HEK293T (cell line): Measurements from ENCODE around the gene MICALL2.
A peak's percentile ranks its signal among the peaks of the same experiment; 100 is the strongest.

ENCODE experiments used
- ARNT ChIP-seq: fragments of 450-650 bp; IDR thresholded peaks from 2 replicates; pipeline ENCODE4 v1.6.1; 2017; ENCODE audit warnings: mild to moderate bottlenecking
- FOXM1 ChIP-seq: fragments of 450-650 bp; IDR thresholded peaks from 2 replicates; pipeline ENCODE4 v1.6.1; 2017; ENCODE audit warnings: mild to moderate bottlenecking, borderline replicate concordance
- PKNOX1 ChIP-seq: fragments of 450-650 bp; IDR thresholded peaks from 2 replicates; pipeline ENCODE4 v1.6.1; 2016
- TARDBP ChIP-seq: fragments of 450-650 bp; IDR thresholded peaks from 2 replicates; pipeline ENCODE4 v1.6.1; 2016
- ZNF384 ChIP-seq: fragments of 450-650 bp; IDR thresholded peaks from 2 replicates; pipeline ENCODE4 v1.6.1; 2016

- TF ChIP-seq TARDBP, result no peak
- TF ChIP-seq PKNOX1, result peak; percentile 16; the same call in 1 of the 2 replicates
- TF ChIP-seq FOXM1, result no peak; the same call in 1 of the 2 replicates
- peak; percentile 61 for TF ChIP-seq ARNT
- TF ChIP-seq ZNF384, result no peak
These were observed 44.8 kb upstream of the MICALL2 start, which contains the start of gene INTS1 for GRCh38 chr7:1503816-1504775.
